Measurements from ENCODE around the gene COPRS. TPM values are rescaled to one million over a fixed set of nuclear protein-coding genes. Genes with fewer than 3 reads are reported as not detected.

The COPRS gene
- total and polyA plus RNA-seq, 2 of the 8 experiments (the other 6 are each of a cell fraction or from before 2014, with no cell fraction given): 40.9 to 49.3 TPM

DNA sequence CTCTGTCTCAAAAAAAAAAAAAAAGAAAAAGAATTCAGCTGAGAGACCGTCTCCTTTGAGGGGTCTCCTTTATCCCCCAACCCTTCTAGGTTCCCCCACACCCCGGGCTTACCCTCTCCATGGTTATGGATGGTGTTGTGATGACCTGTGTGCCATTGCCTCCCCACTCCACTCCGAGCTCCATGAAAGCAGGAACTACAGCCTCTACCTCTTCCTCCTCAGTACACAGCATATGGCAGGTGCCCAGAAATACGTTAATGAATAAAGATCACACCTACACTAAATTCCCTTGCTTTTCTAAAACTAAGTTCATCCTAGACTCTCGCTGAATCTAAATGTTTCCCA, 17.2 kb downstream of the COPRS start:
- H3K79me1 ChIP-seq (ENCODE audit: low read depth, low read length): no peaks in the 10 kb centered on the region
- no peak overlapping the region for H4K91ac ChIP-seq (replicated peaks; ENCODE audit: insufficient read length, low read length)
- no peak overlapping the region for H2AK5ac ChIP-seq (ENCODE audit: low read depth, low read length)
- H3K23ac ChIP-seq (ENCODE audit: insufficient read length): no peak overlapping the region
- H3K27ac ChIP-seq (ENCODE audit: low read depth, low read length): no peak overlapping the region
- no peaks in the 10 kb centered on the region for H3K79me2 ChIP-seq (ENCODE audit: control insufficient read depth in 1 of 2, insufficient read depth in 2 of 2, low read length in 2 of 2)
- H2BK120ac ChIP-seq (replicated peaks; ENCODE audit: low read depth, low read length): no peak overlapping the region
- no peaks in the 10 kb centered on the region for H3K36me3 ChIP-seq (ENCODE audit: control insufficient read depth in 2 of 4, insufficient read depth in 4 of 4, low read length in 3 of 4)
- no peak overlapping the region for H3K4me3 ChIP-seq (ENCODE audit: extremely low read depth in 1 of 4, insufficient read depth in 2 of 4, low read depth in 3 of 4, low read length in 4 of 4)
- no peak overlapping the region for H2BK15ac ChIP-seq (ENCODE audit: low read length)
- H3K56ac ChIP-seq (replicated peaks; ENCODE audit: insufficient read length, low read depth, low read length): no peak overlapping the region
- peak overlapping the region; percentile 86; the same call in 1 of the 2 replicates for H2AFZ ChIP-seq (ENCODE audit: low read length)
- no peak overlapping the region for H2BK5ac ChIP-seq (ENCODE audit: low read depth, low read length)
- no peak overlapping the region for H3K18ac ChIP-seq (ENCODE audit: extremely low read depth, low read length)
- H3K9me3 ChIP-seq (ENCODE audit: insufficient read depth in 2 of 2, low read depth in 1 of 2, low read length in 1 of 2): no peaks in the 10 kb centered on the region
- H3K4ac ChIP-seq (replicated peaks; ENCODE audit: insufficient read length, low read depth, low read length): no peak overlapping the region
- POLR2A ChIA-PET (ENCODE audit: partially characterized antibody): interaction anchor here (1.1 to 1.9 kb wide), 2 partner anchors 277 to 282 kb away, joined by 3 to 4 read pairs; no protein-coding TSS in a partner anchor
- FAIRE-seq (no peak), DNase-seq (ENCODE audit: low read depth in 1 of 2, low spot score in 2 of 2) (no peak)
- H3K27me3 ChIP-seq (replicated peaks in 1 of 4; ENCODE audit: control insufficient read depth in 3 of 4, extremely low read depth in 1 of 4, insufficient read depth in 3 of 4, low read length in 3 of 4): peaks cover 0 to 4% (median 0%) of the 10 kb centered on the region in 4 experiments; a peak in 4 of 7 replicates
- no peaks in the 10 kb centered on the region; a peak in 1 of 7 replicates for H3K4me1 ChIP-seq (replicated peaks in 1 of 4; ENCODE audit: control insufficient read depth in 3 of 4, insufficient read depth in 4 of 4, low read length in 3 of 4)
- no peak overlapping the region for H3K4me2 ChIP-seq (ENCODE audit: insufficient read depth in 1 of 2, low read depth in 2 of 2, low read length in 2 of 2)
- H4K20me1 ChIP-seq (replicated peaks in 1 of 2; ENCODE audit: control insufficient read depth in 1 of 2, insufficient read depth in 2 of 2, low read length in 2 of 2): no peaks in the 10 kb centered on the region
- no peak overlapping the region for H4K8ac ChIP-seq (ENCODE audit: extremely low read depth, insufficient read depth, low read length)
- H4K5ac ChIP-seq (ENCODE audit: insufficient read length, low read depth, low read length): no peak overlapping the region
- CTCF ChIA-PET (ENCODE audit: partially characterized antibody): interaction anchor here (0.6 to 6.1 kb wide), 49 partner anchors 8 to 452 kb away, joined by 3 to 82 read pairs (median 4); no protein-coding TSS in a partner anchor
- no peak overlapping the region for H3K14ac ChIP-seq (ENCODE audit: insufficient read length)
- 76% methylated on average over 4 of the region's 5 CpGs; no CpG with 5 or more reads in 1 of the 2 experiments for WGBS, 2 experiments (ENCODE audit: extremely low coverage in 1 of 2, insufficient coverage in 1 of 2, insufficient read length in 1 of 2, insufficient replicate concordance in 2 of 2, low coverage in 1 of 2, low lambda C conversion rate in 2 of 2, missing lambda C conversion rate in 1 of 2)
- H3K23me2 ChIP-seq (ENCODE audit: low read depth, low read length): no peaks in the 10 kb centered on the region; the same call in 1 of the 2 replicates
- H3K9ac ChIP-seq (replicated peaks in 1 of 4; ENCODE audit: extremely low read depth in 1 of 4, low read depth in 3 of 4, low read length in 3 of 4): no peak overlapping the region
- H2BK20ac ChIP-seq (ENCODE audit: low read length): no peak overlapping the region
- no peak overlapping the region for H2BK12ac ChIP-seq (ENCODE audit: low read depth, low read length)
- TF ChIP-seq ATF3 (IDR thresholded peaks at IDR 0.05; ENCODE audit: insufficient read depth, low read depth, low read length) (no peak), KDM1A (IDR thresholded peaks at IDR 0.05; ENCODE audit: borderline replicate concordance, low read length) (no peak), HDAC2 (IDR thresholded peaks at IDR 0.05; ENCODE audit: borderline replicate concordance in 1 of 2, low read depth in 2 of 2, low read length in 2 of 2) (no peak), SUZ12 (IDR thresholded peaks at IDR 0.05; ENCODE audit: low read length) (no peak), BACH1 (IDR thresholded peaks at IDR 0.05; ENCODE audit: low read length) (no peak), EP300 (IDR thresholded peaks at IDR 0.05; ENCODE audit: borderline replicate concordance in 1 of 2, low read depth in 2 of 2, low read length in 2 of 2) (no peak), KDM5A (IDR thresholded peaks at IDR 0.05; ENCODE audit: low read length) (no peak), CBX5 (IDR thresholded peaks at IDR 0.05; ENCODE audit: low read depth, low read length) (no peak), SIX5 (IDR thresholded peaks at IDR 0.05; ENCODE audit: low read depth, low read length) (no peak), CTBP2 (IDR thresholded peaks at IDR 0.05; ENCODE audit: borderline replicate concordance, insufficient read depth, insufficient read length, low read length) (no peak), RAD21 (IDR thresholded peaks at IDR 0.05 in 1 of 2, conservative IDR thresholded peaks at IDR 0.05 in 1 of 2; ENCODE audit: low read depth in 2 of 2, low read length in 2 of 2) (no peak), SIN3A (conservative IDR thresholded peaks at IDR 0.05 in 1 of 2, IDR thresholded peaks at IDR 0.05 in 1 of 2; ENCODE audit: low read depth in 1 of 2, low read length in 2 of 2) (no peak)
